Measurements from ENCODE around the gene POR.

POR gene

GRCh38 chr7:75966190-75966961, 51.4 kb downstream of the POR start (continued):
- TF ChIP-seq ESRRG (CRISPR knock-in tag; IDR thresholded peaks at IDR 0.05) (no peak), ARNTL (CRISPR knock-in tag; IDR thresholded peaks at IDR 0.05; ENCODE audit: borderline replicate concordance, low read depth) (no peak), ZNF70 (CRISPR knock-in tag; IDR thresholded peaks at IDR 0.05) (no peak)

- ATAC-seq, result no peak
- no peak for TF ChIP-seq RARB (CRISPR knock-in tag; IDR thresholded peaks at IDR 0.05)
- TF ChIP-seq, protein P1, sequence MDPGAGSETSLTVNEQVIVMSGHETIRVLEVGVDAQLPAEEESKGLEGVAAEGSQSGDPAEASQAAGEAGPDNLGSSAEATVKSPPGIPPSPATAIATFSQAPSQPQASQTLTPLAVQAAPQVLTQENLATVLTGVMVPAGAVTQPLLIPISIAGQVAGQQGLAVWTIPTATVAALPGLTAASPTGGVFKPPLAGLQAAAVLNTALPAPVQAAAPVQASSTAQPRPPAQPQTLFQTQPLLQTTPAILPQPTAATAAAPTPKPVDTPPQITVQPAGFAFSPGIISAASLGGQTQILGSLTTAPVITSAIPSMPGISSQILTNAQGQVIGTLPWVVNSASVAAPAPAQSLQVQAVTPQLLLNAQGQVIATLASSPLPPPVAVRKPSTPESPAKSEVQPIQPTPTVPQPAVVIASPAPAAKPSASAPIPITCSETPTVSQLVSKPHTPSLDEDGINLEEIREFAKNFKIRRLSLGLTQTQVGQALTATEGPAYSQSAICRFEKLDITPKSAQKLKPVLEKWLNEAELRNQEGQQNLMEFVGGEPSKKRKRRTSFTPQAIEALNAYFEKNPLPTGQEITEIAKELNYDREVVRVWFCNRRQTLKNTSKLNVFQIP (CRISPR knock-in tag; IDR thresholded peaks at IDR 0.05; ENCODE audit: borderline replicate concordance, low read depth), result no peak
- TF ChIP-seq ZNF70 (CRISPR knock-in tag; IDR thresholded peaks at IDR 0.05), result no peak
- no peak for TF ChIP-seq ZNF8 (CRISPR knock-in tag; IDR thresholded peaks at IDR 0.05)
- no peak for TF ChIP-seq ZNF565 (CRISPR knock-in tag; conservative IDR thresholded peaks at IDR 0.05; ENCODE audit: low read depth)
- no peak for TF ChIP-seq ZFP3 (CRISPR knock-in tag; IDR thresholded peaks at IDR 0.05)
- TF ChIP-seq ARNTL (CRISPR knock-in tag; IDR thresholded peaks at IDR 0.05; ENCODE audit: borderline replicate concordance, low read depth), result no peak
Observed at GRCh38 chr7:75967055-75967454, 52.1 kb downstream of the POR start.

- no peak for ATAC-seq
- TF ChIP-seq, protein P2, sequence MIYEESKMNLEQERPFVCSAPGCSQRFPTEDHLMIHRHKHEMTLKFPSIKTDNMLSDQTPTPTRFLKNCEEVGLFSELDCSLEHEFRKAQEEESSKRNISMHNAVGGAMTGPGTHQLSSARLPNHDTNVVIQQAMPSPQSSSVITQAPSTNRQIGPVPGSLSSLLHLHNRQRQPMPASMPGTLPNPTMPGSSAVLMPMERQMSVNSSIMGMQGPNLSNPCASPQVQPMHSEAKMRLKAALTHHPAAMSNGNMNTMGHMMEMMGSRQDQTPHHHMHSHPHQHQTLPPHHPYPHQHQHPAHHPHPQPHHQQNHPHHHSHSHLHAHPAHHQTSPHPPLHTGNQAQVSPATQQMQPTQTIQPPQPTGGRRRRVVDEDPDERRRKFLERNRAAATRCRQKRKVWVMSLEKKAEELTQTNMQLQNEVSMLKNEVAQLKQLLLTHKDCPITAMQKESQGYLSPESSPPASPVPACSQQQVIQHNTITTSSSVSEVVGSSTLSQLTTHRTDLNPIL (CRISPR knock-in tag; IDR thresholded peaks at IDR 0.05; ENCODE audit: low read depth), result no peak
- TF ChIP-seq, protein P1 (CRISPR knock-in tag; IDR thresholded peaks at IDR 0.05; ENCODE audit: borderline replicate concordance, low read depth), result no peak
- TF ChIP-seq, protein P3, sequence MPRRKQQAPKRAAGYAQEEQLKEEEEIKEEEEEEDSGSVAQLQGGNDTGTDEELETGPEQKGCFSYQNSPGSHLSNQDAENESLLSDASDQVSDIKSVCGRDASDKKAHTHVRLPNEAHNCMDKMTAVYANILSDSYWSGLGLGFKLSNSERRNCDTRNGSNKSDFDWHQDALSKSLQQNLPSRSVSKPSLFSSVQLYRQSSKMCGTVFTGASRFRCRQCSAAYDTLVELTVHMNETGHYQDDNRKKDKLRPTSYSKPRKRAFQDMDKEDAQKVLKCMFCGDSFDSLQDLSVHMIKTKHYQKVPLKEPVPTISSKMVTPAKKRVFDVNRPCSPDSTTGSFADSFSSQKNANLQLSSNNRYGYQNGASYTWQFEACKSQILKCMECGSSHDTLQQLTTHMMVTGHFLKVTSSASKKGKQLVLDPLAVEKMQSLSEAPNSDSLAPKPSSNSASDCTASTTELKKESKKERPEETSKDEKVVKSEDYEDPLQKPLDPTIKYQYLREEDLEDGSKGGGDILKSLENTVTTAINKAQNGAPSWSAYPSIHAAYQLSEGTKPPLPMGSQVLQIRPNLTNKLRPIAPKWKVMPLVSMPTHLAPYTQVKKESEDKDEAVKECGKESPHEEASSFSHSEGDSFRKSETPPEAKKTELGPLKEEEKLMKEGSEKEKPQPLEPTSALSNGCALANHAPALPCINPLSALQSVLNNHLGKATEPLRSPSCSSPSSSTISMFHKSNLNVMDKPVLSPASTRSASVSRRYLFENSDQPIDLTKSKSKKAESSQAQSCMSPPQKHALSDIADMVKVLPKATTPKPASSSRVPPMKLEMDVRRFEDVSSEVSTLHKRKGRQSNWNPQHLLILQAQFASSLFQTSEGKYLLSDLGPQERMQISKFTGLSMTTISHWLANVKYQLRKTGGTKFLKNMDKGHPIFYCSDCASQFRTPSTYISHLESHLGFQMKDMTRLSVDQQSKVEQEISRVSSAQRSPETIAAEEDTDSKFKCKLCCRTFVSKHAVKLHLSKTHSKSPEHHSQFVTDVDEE (CRISPR knock-in tag; IDR thresholded peaks at IDR 0.05), result no peak
- no peak for TF ChIP-seq ZFP3 (CRISPR knock-in tag; IDR thresholded peaks at IDR 0.05)
- no peak for TF ChIP-seq ZC3H10 (CRISPR knock-in tag; IDR thresholded peaks at IDR 0.05)
- no peak for TF ChIP-seq RARB (CRISPR knock-in tag; IDR thresholded peaks at IDR 0.05)
Observed at GRCh38 chr7:75967487-75967997, 52.6 kb downstream of the POR start.

DNA sequence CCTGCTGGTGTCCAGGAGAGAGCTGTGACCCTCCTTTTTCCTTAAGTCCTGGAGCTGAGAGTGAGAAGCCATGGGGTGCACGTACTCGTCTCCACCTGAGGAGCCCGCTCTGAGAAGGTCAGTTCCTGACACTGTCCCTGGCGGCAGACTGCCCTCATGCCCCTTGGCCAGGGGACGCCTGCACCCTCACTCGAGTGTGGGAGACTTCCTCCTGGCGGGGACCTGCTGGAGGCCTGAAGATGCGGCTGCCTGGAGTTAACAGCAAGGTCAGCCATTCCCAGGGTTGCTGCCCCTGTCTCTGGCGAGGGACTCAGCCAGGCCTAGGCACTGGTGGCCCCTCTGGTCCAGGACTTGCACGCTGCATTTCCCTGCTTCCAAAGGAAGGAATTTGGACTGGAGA, 53.1 kb downstream of the POR start:
- TF ChIP-seq, protein P3 (CRISPR knock-in tag; IDR thresholded peaks at IDR 0.05), result no peak
- no peak for TF ChIP-seq ISL1 (CRISPR knock-in tag; IDR thresholded peaks at IDR 0.05)
- TF ChIP-seq ZNF70 (CRISPR knock-in tag; IDR thresholded peaks at IDR 0.05), result no peak
- TF ChIP-seq, protein P1 (CRISPR knock-in tag; IDR thresholded peaks at IDR 0.05; ENCODE audit: borderline replicate concordance, low read depth), result no peak
- TF ChIP-seq ZNF8 (CRISPR knock-in tag; IDR thresholded peaks at IDR 0.05), result no peak
- no peak for TF ChIP-seq TCF4 (CRISPR knock-in tag; IDR thresholded peaks at IDR 0.05; ENCODE audit: borderline replicate concordance)
- TF ChIP-seq ZNF565 (CRISPR knock-in tag; conservative IDR thresholded peaks at IDR 0.05; ENCODE audit: low read depth), result no peak
- TF ChIP-seq CSDC2 (CRISPR knock-in tag; IDR thresholded peaks at IDR 0.05), result no peak
- no peak for TF ChIP-seq RARB (CRISPR knock-in tag; IDR thresholded peaks at IDR 0.05)
- TF ChIP-seq TOX (CRISPR knock-in tag; IDR thresholded peaks at IDR 0.05; ENCODE audit: borderline replicate concordance), result no peak
- TF ChIP-seq ZFP3 (CRISPR knock-in tag; IDR thresholded peaks at IDR 0.05), result no peak
- no peak for ATAC-seq
